Adrenal gland (tissue), 12 donors: ENCODE measurements around the gene PITPNB. TPM values are rescaled to one million over a fixed set of nuclear protein-coding genes. Genes with fewer than 3 reads are reported as not detected.

Experiments
- DNase-seq, 7 donors: peaks; one replicate each; pipeline ENCODE4 v3.0.0-alpha.2; 2019 to 2020
- H3K27ac ChIP-seq, 5 donors: fragments of 200-600 bp; sonication (generic) in 4 of 5; 1 replicate in 3 of 5; 2 replicates in 2 of 5; pipeline versions ENCODE4 v1.5.1 to v1.8.0; 2016 to 2020; ENCODE audit warnings: mild to moderate bottlenecking in 1 of 5
- H3K27me3 ChIP-seq: fragments of 200-600 bp; 2 replicates; pipeline ENCODE4 v1.8.0; 2021
- H3K36me3 ChIP-seq, 2 donors: fragments of 200-600 bp; replicated peaks in 1 of 2; 1 replicate in 1 of 2; 2 replicates in 1 of 2; pipeline versions ENCODE4 v1.5.1 to v1.8.0; 2018 to 2022
- H3K4me1 ChIP-seq, 2 donors: fragments of 200-600 bp; replicated peaks in 1 of 2; 1 replicate in 1 of 2; 2 replicates in 1 of 2; pipeline versions ENCODE4 v1.5.1 to v1.8.0; 2018 to 2021
- H3K4me3 ChIP-seq, 4 donors: fragments of 200-600 bp; sonication (generic) in 3 of 4; one replicate each; pipeline ENCODE4 v1.5.1; 2016 to 2018
- H3K9me3 ChIP-seq, 3 donors: fragments of 200-600 bp; sonication (generic) in 1 of 3; replicated peaks in 1 of 3; 1 replicate in 2 of 3; 2 replicates in 1 of 3; pipeline versions ENCODE4 v1.5.1 to v1.8.0; 2016 to 2021
- POLR2A ChIP-seq, 2 donors: fragments of 450-650 bp; IDR thresholded peaks; one replicate each; pipeline ENCODE4 v1.6.1; 2017; ENCODE audit warnings: antibody characterized with exemption in 2 of 2, mild to moderate bottlenecking in 2 of 2, moderate library complexity in 1 of 2
- WGBS, 4 donors: extraction: QIAGEN DNeasy Blood & Tissue Kit in 2 of 4; methylation state at CpG; one replicate each; pipeline versions ENCODE4 v1.1.5 to v1.1.7; 2013 to 2017; 5-methylcytosine and 5-hydroxymethylcytosine counted together
- intact Hi-C, 2 donors: fragments of 100-400 bp; cut with DNase I; formaldehyde crosslinking; loops; one replicate each; pipeline versions ENCODE4 v1.14.1 to v1.15.0; 2022 to 2023
- polyA plus RNA-seq, 3 donors: library from polyadenylated mRNA; stranded (reverse); fragments of 200-250 nt in 2 of 3; fragments of 350-450 nt in 1 of 3; fragmentation: Illumina TruSeq in 1 of 3; extraction: RNeasy Lipid Tissue Mini Kit (QIAGEN cat#74804) in 1 of 3; gene quantifications; one replicate each; pipeline ENCODE4 v1.2.3, GENCODE V29; 2013 to 2014
- total RNA-seq, 9 donors: library from RNA; depleted of rRNA in 4 of 9; stranded (reverse); fragments of >200 nt in 4 of 9; fragments of 120-200 nt in 1 of 9; fragmentation: NEBNext Ultra II Directional in 1 of 9; extraction: Animal tissue kit (Norgen Biotek cat#: 25700) in 1 of 9; gene quantifications; one replicate each; pipeline versions ENCODE4 v1.1.0 to v1.2.4, GENCODE V29; 2013 to 2023
- TF ChIP-seq, protein P1 (sequence below), 6 experiments: fragments of 450-650 bp in 4 of 6; fragments of 200-600 bp in 2 of 6; sonication (generic) in 1 of 6; IDR thresholded peaks; 1 replicate in 5 of 6; 2 replicates in 1 of 6; pipeline versions ENCODE4 v1.5.1 to v1.8.0; 2016 to 2021; ENCODE audit warnings: antibody characterized with exemption in 6 of 6, mild to moderate bottlenecking in 2 of 6, moderate library complexity in 1 of 6
- donor health status: healthy with polysubstance abuse.
- donor health status: Bipolar disorder and iron deficiency.
- donor health status: DM: yes; HTN: yes; CAD: no.
- donor health status: DM: no; HTN: no; CAD: no.
- donor health status: DM: no; HTN: no; CAD: no.
- donor health status: DM: yes; HTN: yes; CAD: no.

Gene PITPNB
- total and polyA plus RNA-seq, 12 donors: 16.8 to 69.0 (median 27.6) TPM

DNA sequence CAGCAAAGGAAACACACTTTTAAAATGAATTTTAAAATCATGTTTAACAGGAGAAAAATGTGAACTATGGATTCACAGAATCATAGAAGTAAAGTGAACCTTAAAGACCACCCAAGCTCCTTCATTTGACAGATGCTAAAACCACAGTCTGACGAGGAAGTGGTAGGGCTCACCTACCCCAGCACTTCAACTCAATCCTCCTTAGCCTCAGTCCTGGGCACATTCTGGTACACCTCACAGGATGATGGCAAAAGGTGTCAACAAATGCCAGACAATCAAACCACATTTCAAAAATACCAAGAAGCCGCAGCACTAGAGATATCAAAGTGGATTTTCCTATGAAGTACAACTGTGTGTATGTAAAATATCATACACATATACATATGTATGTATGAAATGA lies 43.1 kb downstream of the PITPNB start:
- intact Hi-C loops: no loop called here
- WGBS, 4 donors: 87 to 100% (median 96%) methylated on average over 2 of the region's 2 CpGs
- Histone ChIP-seq H3K36me3 (no peaks in the 10 kb centered on the region), H3K4me1 (peaks cover 0 to 56% of the 10 kb centered on the region in 2 donors), H3K27me3 (no peaks in the 10 kb centered on the region), H3K27ac (no peak overlapping the region), H3K9me3 (no peaks in the 10 kb centered on the region), H3K4me3 (no peak overlapping the region)
- TF ChIP-seq, protein P1, sequence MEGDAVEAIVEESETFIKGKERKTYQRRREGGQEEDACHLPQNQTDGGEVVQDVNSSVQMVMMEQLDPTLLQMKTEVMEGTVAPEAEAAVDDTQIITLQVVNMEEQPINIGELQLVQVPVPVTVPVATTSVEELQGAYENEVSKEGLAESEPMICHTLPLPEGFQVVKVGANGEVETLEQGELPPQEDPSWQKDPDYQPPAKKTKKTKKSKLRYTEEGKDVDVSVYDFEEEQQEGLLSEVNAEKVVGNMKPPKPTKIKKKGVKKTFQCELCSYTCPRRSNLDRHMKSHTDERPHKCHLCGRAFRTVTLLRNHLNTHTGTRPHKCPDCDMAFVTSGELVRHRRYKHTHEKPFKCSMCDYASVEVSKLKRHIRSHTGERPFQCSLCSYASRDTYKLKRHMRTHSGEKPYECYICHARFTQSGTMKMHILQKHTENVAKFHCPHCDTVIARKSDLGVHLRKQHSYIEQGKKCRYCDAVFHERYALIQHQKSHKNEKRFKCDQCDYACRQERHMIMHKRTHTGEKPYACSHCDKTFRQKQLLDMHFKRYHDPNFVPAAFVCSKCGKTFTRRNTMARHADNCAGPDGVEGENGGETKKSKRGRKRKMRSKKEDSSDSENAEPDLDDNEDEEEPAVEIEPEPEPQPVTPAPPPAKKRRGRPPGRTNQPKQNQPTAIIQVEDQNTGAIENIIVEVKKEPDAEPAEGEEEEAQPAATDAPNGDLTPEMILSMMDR (IDR thresholded peaks at IDR 0.05): no peak
- no peak for TF ChIP-seq POLR2A (IDR thresholded peaks at IDR 0.05)
- no peak for DNase-seq

DNA sequence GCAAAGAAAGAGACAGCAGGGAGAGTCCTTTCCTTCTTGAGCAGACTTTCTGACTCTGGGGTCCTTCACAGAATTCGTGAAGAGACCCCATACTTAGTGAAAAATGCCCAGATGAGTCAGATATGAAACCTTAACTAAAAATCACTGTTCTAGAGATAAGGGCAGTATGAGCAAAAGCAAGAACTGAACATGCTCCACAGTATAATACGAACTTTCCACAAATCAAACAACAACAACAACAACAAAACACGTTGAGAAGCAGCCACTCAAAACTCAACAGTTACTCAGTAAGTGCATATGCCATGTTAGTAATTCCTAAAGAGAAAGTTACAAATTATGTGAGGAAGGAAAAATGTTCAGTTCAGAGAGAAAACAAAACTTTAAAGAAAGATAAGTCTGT lies 44.3 kb downstream of the PITPNB start:
- WGBS, 4 donors: 48 to 64% (median 57%) methylated on average over 3 of the region's 3 CpGs
- TF ChIP-seq, protein P1 (IDR thresholded peaks at IDR 0.05): no peak
- no peak for TF ChIP-seq POLR2A (IDR thresholded peaks at IDR 0.05)
- Histone ChIP-seq H3K27ac (no peak overlapping the region), H3K4me3 (no peak overlapping the region), H3K4me1 (peaks cover 0 to 49% of the 10 kb centered on the region in 2 donors), H3K9me3 (no peaks in the 10 kb centered on the region), H3K36me3 (no peaks in the 10 kb centered on the region), H3K27me3 (no peaks in the 10 kb centered on the region)
- intact Hi-C loops: no loop called here
- DNase-seq: no peak

DNA sequence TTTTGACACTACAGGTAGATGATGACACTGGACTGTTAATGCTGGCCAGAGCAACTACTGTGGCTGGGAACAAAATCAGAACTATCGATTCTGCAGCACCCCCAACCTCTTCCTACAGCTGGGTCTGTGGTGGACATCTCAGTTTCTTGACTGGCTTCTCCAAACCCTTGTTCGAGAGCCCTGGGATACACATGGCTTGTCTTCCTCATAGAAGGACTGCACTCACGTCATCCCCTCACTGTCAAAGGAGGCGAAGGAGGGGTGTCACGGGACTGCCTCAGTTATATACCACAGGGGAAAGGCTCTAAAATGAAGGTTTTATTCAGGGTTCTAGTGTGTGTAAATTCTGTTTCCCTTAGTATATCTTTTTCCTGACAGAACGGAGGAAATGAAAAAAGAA lies 44.9 kb downstream of the PITPNB start:
- no peaks in the 10 kb centered on the region for H3K36me3 ChIP-seq
- H3K9me3 ChIP-seq: no peaks in the 10 kb centered on the region
- H3K4me3 ChIP-seq: no peak overlapping the region
- no peaks in the 10 kb centered on the region for H3K27me3 ChIP-seq
- no peak for DNase-seq
- TF ChIP-seq, protein P1 (IDR thresholded peaks at IDR 0.05): no peak
- TF ChIP-seq POLR2A (IDR thresholded peaks at IDR 0.05): no peak
- H3K27ac ChIP-seq: peak overlapping the region in 2 of 5 donors; percentile 46 to 60
- peaks cover 0 to 49% of the 10 kb centered on the region in 2 donors for H3K4me1 ChIP-seq
- 85 to 91% (median 89%) methylated on average over 5 to 6 of the region's 6 CpGs for WGBS, 4 donors
- intact Hi-C loops: no loop called here

DNA sequence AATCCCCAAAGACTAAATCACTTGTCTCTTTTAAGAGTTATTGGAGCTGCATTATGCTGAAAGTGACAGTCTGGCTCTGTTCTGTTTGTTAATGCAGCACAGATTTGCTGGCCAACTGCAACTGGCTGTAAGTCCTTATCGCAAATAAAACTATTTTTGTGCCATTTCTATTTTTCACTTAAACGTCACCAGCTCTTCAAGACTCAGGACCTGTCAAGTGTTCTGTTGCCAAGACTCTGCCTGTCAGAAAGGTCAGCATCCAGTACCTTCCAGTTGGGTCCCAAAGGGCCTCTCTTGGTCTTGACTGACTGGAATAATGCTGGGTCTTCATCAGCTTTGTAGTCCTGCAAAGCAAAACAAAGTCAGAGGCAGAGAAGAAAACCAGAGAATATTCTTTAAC lies 45.6 kb downstream of the PITPNB start:
- Histone ChIP-seq H3K4me3 (no peak overlapping the region), H3K36me3 (no peaks in the 10 kb centered on the region), H3K27ac (peak overlapping the region in 2 of 5 donors; percentile 46 to 60), H3K27me3 (no peaks in the 10 kb centered on the region), H3K9me3 (no peaks in the 10 kb centered on the region), H3K4me1 (peaks cover 0 to 47% of the 10 kb centered on the region in 2 donors)
- intact Hi-C loops: no loop called here
- no peak for TF ChIP-seq POLR2A (IDR thresholded peaks at IDR 0.05)
- TF ChIP-seq, protein P1 (IDR thresholded peaks at IDR 0.05): no peak
- 33 to 47% (median 41%) methylated on average over 2 of the region's 2 CpGs for WGBS, 4 donors
- DNase-seq: peak in 2 of 7 donors; percentile 39 to 44
